Measurements from ENCODE around the gene LAIR2.

LAIR2 gene, protein sequence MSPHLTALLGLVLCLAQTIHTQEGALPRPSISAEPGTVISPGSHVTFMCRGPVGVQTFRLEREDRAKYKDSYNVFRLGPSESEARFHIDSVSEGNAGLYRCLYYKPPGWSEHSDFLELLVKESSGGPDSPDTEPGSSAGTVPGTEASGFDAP

DNA sequence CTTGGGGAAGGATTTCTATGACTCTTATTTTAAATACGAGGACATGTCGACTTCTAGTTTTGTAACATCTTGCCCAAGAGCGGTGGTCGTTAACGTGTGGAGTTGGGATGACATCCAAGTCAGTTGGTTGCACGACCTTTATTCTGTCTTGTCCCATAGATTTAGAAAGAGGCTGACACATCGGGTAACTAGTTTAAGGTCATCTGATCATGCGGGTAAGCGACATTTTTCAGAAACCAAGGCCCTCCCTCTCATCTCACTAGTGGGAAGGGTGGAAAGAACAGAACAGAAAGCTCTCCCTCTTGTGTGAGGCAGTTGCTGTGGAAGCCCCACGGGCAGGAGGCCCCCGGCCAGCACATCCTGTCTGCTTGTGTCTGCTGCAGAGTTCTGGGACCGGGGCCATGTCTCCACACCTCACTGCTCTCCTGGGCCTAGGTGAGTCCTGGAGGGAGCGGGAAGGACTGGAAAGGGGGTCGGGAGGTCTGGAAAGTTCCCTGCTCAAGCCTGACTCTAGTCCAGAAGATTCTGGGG, at the start of gene LAIR2:
LAIR2 (plus strand) TSS at position 314 of the 531 bp plus-strand sequence; CDS start at position 402, 88 bp downstream.
- no peak for DNase-seq (ENCODE audit: low spot score)
- TF ChIP-seq, protein P1, sequence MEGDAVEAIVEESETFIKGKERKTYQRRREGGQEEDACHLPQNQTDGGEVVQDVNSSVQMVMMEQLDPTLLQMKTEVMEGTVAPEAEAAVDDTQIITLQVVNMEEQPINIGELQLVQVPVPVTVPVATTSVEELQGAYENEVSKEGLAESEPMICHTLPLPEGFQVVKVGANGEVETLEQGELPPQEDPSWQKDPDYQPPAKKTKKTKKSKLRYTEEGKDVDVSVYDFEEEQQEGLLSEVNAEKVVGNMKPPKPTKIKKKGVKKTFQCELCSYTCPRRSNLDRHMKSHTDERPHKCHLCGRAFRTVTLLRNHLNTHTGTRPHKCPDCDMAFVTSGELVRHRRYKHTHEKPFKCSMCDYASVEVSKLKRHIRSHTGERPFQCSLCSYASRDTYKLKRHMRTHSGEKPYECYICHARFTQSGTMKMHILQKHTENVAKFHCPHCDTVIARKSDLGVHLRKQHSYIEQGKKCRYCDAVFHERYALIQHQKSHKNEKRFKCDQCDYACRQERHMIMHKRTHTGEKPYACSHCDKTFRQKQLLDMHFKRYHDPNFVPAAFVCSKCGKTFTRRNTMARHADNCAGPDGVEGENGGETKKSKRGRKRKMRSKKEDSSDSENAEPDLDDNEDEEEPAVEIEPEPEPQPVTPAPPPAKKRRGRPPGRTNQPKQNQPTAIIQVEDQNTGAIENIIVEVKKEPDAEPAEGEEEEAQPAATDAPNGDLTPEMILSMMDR (IDR thresholded peaks at IDR 0.05; ENCODE audit: extremely low read depth, insufficient read depth, missing control alignments), result no peak
- in situ Hi-C loops (cut with MboI; ENCODE audit: low pct_unique_long_range_greater_than_20kb, low sequenced_read_pairs, unreplicated experiment), result no loop called here

DNA sequence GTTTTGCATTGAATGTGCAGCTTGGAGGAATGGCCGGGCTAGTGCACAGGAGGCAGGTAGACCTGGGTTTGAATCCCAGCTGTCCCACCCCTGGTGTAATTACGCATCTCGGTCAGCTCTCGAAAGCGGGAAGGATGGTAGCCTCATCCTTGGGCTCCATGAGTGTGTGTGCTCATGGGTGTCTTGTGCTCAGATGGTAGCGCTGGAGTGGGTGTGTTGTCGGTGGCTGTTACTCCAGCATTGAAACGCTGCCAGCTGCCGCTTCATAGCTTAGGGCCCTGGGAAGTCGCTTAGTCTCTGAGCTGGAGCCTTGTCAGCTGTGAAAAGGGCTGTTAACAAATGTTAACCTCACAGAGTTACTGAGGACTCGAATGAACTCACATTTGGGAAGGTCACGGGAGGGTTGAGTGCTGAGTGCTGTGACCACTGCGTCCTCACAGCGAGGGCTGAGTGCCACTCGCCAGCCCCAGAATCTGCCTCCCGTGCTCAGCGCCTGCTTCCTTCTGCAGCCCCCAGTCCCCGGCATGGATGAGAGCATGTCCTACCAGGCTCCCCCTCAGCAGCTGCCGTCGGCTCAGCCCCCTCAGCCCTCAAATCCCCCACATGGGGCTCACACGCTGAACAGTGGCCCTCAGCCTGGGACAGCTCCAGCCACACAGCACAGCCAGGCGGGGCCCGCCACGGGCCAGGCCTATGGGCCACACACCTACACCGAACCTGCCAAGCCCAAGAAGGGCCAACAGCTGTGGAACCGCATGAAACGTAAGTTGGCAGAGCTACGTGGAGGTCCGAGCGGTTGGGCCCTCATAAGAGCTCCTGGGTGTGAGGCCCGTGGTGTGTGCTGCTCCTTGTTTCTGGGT, 48.5 kb upstream of the LAIR2 start:
- in situ Hi-C loops (cut with MboI; ENCODE audit: low pct_unique_long_range_greater_than_20kb, low sequenced_read_pairs, unreplicated experiment), result loop anchor here (25.0 kb wide), 2 partner anchors 658 to 1158 kb away; partner anchors contain the start of genes PPP1R12C, ZNF524, ZNF784 and ZNF865
- DNase-seq (ENCODE audit: low spot score), result no peak
- TF ChIP-seq, protein P1 (IDR thresholded peaks at IDR 0.05; ENCODE audit: extremely low read depth, insufficient read depth, missing control alignments), result no peak

DNA sequence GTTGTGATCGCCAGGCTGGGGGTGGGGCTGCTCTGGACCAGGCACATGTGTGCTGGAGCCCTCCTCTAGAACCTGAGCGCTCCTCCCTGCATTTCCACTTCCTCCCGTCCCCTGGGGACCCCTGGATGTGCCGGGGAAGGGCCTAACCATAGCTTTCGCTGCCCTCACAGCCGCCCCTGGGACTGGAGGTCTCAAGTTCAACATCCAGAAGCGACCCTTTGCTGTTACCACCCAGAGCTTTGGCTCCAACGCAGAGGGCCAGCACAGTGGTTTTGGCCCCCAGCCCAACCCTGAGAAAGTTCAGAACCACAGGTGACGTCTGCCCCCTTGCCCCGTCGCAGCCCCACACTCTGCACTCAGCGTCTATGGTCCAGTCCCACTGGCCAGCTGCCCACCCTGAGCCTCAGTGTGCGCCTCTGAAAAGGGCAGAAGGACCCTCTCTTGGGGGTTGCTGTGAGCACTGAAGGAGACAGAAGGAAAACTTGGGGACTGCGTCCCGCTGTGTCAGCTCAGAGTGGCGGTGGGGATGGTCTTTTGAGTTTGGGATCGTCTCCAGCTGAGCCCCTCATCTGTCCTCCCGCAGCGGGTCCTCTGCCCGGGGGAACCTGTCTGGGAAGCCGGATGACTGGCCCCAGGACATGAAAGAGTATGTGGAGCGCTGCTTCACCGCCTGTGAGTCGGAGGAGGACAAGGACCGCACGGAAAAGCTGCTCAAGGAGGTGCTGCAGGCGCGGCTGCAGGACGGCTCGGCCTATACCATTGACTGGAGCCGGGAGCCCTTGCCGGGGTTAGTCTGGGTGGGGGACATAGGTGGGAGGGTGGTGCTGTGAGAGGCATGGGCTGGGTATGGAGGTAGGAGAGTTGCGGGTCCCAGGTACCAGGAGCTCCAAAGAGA, 47.6 kb upstream of the LAIR2 start:
- TF ChIP-seq, protein P1 (IDR thresholded peaks at IDR 0.05; ENCODE audit: extremely low read depth, insufficient read depth, missing control alignments), result no peak
- DNase-seq (ENCODE audit: low spot score), result no peak
- in situ Hi-C loops (cut with MboI; ENCODE audit: low pct_unique_long_range_greater_than_20kb, low sequenced_read_pairs, unreplicated experiment), result loop anchor here (25.0 kb wide), 2 partner anchors 657 to 1157 kb away; partner anchors contain the start of genes PPP1R12C, ZNF524, ZNF784 and ZNF865

DNA sequence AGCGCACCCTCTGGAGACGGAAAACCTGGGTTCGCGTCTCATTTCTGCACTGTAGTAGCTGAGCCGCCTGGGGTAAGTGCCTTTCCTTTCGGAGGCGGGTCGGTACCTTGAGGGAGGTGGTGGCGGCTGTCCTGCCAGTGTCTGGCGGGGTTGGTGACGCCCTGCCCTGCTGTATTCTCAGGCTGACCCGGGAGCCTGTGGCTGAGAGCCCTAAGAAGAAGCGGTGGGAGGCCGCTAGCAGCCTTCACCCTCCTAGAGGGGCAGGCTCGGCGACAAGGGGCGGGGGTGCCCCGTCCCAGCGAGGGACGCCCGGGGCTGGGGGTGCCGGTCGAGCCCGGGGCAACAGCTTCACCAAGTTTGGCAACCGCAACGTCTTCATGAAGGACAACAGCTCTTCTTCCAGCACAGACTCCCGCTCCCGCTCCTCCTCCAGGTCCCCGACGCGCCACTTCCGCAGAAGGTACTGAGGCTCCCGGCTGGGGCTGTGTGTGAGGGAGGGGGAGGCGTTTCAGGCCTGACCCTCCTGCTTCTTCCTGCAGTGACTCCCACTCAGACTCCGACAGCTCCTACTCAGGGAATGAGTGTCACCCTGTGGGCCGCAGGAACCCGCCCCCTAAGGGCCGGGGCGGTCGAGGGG, 46.7 kb upstream of the LAIR2 start:
- in situ Hi-C loops (cut with MboI; ENCODE audit: low pct_unique_long_range_greater_than_20kb, low sequenced_read_pairs, unreplicated experiment), result loop anchor here (25.0 kb wide), 2 partner anchors 656 to 1156 kb away; partner anchors contain the start of genes PPP1R12C, ZNF524, ZNF784 and ZNF865
- TF ChIP-seq, protein P1 (IDR thresholded peaks at IDR 0.05; ENCODE audit: extremely low read depth, insufficient read depth, missing control alignments), result no peak
- no peak for DNase-seq (ENCODE audit: low spot score)

DNA sequence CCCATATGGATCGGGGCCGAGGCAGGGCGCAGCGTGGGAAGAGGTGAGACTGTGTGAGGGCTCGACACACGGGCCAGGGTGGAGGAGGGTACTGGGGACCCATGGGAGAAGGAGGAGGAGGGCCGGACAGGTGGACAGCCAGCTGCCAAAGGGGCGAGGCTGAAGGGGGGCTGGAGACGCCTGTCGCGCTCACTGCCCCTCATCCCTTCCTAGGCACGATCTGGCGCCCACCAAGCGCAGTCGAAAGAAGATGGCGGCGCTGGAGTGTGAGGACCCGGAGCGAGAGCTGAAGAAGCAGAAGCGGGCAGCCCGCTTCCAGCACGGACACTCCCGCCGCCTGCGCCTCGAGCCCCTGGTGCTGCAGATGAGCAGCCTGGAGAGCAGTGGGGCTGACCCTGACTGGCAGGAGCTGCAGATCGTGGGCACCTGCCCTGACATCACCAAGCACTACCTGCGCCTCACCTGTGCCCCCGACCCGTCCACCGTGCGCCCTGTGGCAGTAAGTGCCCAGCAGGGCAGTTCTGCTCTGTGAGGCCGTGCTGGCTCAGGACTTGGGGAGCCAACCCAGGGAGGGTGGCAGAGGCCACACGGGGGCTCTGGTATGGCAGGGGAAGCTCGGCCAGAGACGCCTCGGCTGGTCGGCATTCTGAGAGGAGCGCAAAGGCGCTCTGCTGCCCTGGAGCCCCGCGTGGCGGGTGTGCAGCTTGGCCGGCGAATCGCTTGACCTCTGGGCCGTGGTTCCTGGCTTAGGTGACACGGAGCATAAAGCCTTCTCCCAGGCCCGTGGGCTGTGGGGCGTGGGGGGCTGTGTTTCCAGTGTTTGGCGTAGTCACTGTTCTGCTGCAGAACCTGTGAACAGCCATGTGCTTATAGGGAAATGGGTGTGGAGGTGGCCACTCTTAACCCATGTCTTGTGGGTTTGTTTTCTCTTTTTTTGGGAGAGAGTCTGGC, 45.9 kb upstream of the LAIR2 start:
- TF ChIP-seq, protein P1 (IDR thresholded peaks at IDR 0.05; ENCODE audit: extremely low read depth, insufficient read depth, missing control alignments), result no peak
- in situ Hi-C loops (cut with MboI; ENCODE audit: low pct_unique_long_range_greater_than_20kb, low sequenced_read_pairs, unreplicated experiment), result loop anchor here (25.0 kb wide), 2 partner anchors 656 to 1156 kb away; partner anchors contain the start of genes PPP1R12C, ZNF524, ZNF784 and ZNF865
- DNase-seq (ENCODE audit: low spot score), result no peak

Data from GM13977 (cell line).